ENCODE results near the gene MCTP1. TPM values are rescaled to one million over a fixed set of nuclear protein-coding genes. Genes with fewer than 3 reads are reported as not detected.

MCTP1 gene
- total RNA-seq, 1 experiment from 2014 or later, result 2.5 TPM

- Mint-ChIP-seq H3K4me1 (no peaks in the 10 kb centered on the region), H3K27ac (no peak overlapping the region; a peak in 2 of 7 replicates)
- H3K23ac ChIP-seq (ENCODE audit: insufficient read length, low read depth, low read length), result no peak overlapping the region
These were observed 221.4 kb downstream of the MCTP1 start for GRCh38 chr5:95063492-95063891.

More at GRCh38 chr5:95063492-95063891, 221.4 kb downstream of the MCTP1 start:
- DNase-seq, result no peak
- no peak overlapping the region for H4K91ac ChIP-seq (ENCODE audit: insufficient read length, low read depth, low read length)
- no peaks in the 10 kb centered on the region for H3K79me2 ChIP-seq (ENCODE audit: insufficient read depth, low read length)
- no peak for TF ChIP-seq CTCF (conservative IDR thresholded peaks at IDR 0.05)
- peaks cover 3 to 4% (median 3%) of the 10 kb centered on the region in 3 experiments; a peak in 5 of 7 replicates for H3K36me3 Mint-ChIP-seq (ENCODE audit: insufficient read depth in 1 of 3, low read depth in 3 of 3)
- H3K4me2 ChIP-seq (ENCODE audit: insufficient read depth, insufficient read length, low read length), result no peak overlapping the region
- H2BK120ac ChIP-seq (ENCODE audit: low read depth, low read length, poor library complexity, severe bottlenecking), result no peak overlapping the region
- no peak overlapping the region for H3K4me3 Mint-ChIP-seq
- no peak overlapping the region for H2BK12ac ChIP-seq (ENCODE audit: insufficient read length, low read depth, low read length)
- H3K14ac ChIP-seq (ENCODE audit: insufficient read depth, low read length), result no peak overlapping the region
- no peak overlapping the region for H2BK20ac ChIP-seq (ENCODE audit: low read depth, low read length, poor library complexity, severe bottlenecking)
- no peak overlapping the region for H3K4ac ChIP-seq (ENCODE audit: low read depth, low read length)
- H3K9me3 ChIP-seq (ENCODE audit: control insufficient read depth, low read depth, low read length), result no peaks in the 10 kb centered on the region
- no peaks in the 10 kb centered on the region for H3K27me3 ChIP-seq (ENCODE audit: insufficient read depth, low read length)
- no peaks in the 10 kb centered on the region for H3K4me1 ChIP-seq (ENCODE audit: insufficient read depth, low read length)
- no peak overlapping the region for H2BK5ac ChIP-seq (ENCODE audit: insufficient read length, low read length)
- no peak overlapping the region for H4K5ac ChIP-seq (ENCODE audit: insufficient read length, low read depth, low read length)
- no peak overlapping the region for H3K18ac ChIP-seq (ENCODE audit: insufficient read length, low read depth, low read length)
- H3T11ph ChIP-seq (ENCODE audit: low read length), result no peak overlapping the region
- H2AFZ ChIP-seq (ENCODE audit: low read length), result no peak overlapping the region
- H4K20me1 ChIP-seq (ENCODE audit: control insufficient read depth, insufficient read depth, insufficient read length), result no peaks in the 10 kb centered on the region
- no peak overlapping the region for H3K9ac ChIP-seq (ENCODE audit: extremely low read depth, insufficient read length, low read length)
- WGBS (ENCODE audit: extremely low coverage, insufficient read length, low lambda C conversion rate), result no CpG with 5 or more reads among the region's 2 CpGs
- H3K27me3 Mint-ChIP-seq (ENCODE audit: low read depth), result no peaks in the 10 kb centered on the region
- no peak overlapping the region for H2BK15ac ChIP-seq (ENCODE audit: low read depth, low read length)
- no peaks in the 10 kb centered on the region for H3K79me1 ChIP-seq (ENCODE audit: insufficient read depth, low read depth, low read length, poor library complexity, severe bottlenecking)
- H3K56ac ChIP-seq (ENCODE audit: insufficient read length, low read depth, low read length), result no peak overlapping the region
- no peak overlapping the region for H3K27ac ChIP-seq (ENCODE audit: insufficient read length, low read depth, low read length)
- no peak overlapping the region for H4K8ac ChIP-seq (replicated peaks; ENCODE audit: insufficient read length, low read depth, low read length)
- no peak overlapping the region for H2AK5ac ChIP-seq (ENCODE audit: insufficient read length, low read length)
- H3K9me3 Mint-ChIP-seq, result peaks cover 2% of the 10 kb centered on the region in 2 experiments; a peak in 3 of 5 replicates
- H3K23me2 ChIP-seq (ENCODE audit: insufficient read length, low read depth, low read length, poor library complexity, severe bottlenecking), result no peaks in the 10 kb centered on the region

Data from H9 (cell line).